GM12878 (cell line): ENCODE measurements around the gene VCAN. TPM values are rescaled to one million over a fixed set of nuclear protein-coding genes. Genes with fewer than 3 reads are reported as not detected.

Experiments used
- ATAC-seq: fragments of 200-7000 bp; cut with Tn5 transposase; 3 replicates; pipeline ENCODE4 v1.9.1; 2020; ENCODE audit warnings: mild to moderate bottlenecking, moderate library complexity
- BruUV-seq: library from RNA; stranded (reverse); fragments of 400-500 nt; replicated peaks from 2 replicates; lab custom pipeline; 2021; lab: Mats Ljungman, UMichigan
- CTCF ChIA-PET: fragments of 300-600 bp; sonication (Branson Sonifier 250); formaldehyde crosslinking; extraction: SDS; loops from one replicate; lab custom pipeline; 2021; ENCODE audit warnings: inconsistent platforms; lab: Yijun Ruan, JAX
- POLR2A ChIA-PET: fragments of 350-600 bp; formaldehyde crosslinking; extraction: SDS; loops from one replicate; lab custom pipeline; 2021; ENCODE audit warnings: inconsistent platforms; lab: Charles Lee
- RAD21 ChIA-PET: fragments of 300-600 bp; sonication (Branson Sonifier 250); formaldehyde crosslinking; loops from one replicate; lab custom pipeline; 2023; ENCODE audit warnings: antibody characterized with exemption; ENCODE audit not compliant: unreplicated experiment; lab: Charles Lee
- SMC1A ChIA-PET: fragments of 300-600 bp; sonication (Branson Sonifier 250); formaldehyde crosslinking; loops from one replicate; lab custom pipeline; 2023; ENCODE audit not compliant: unreplicated experiment, uncharacterized antibody; lab: Charles Lee
- DNase-seq: peaks from one replicate; pipeline ENCODE4 v3.0.0-alpha.2; 2011; ENCODE audit warnings: low read depth, low spot score
- FAIRE-seq: peaks from 3 replicates; lab custom pipeline; 2011; peaks lifted over from hg19 to GRCh38; lab: Jason Lieb, UNC
- H2AFZ ChIP-seq: 2 replicates; pipeline ENCODE4 v1.6.0; 2011; ENCODE audit warnings: low read depth, low read length, control low read depth; ENCODE audit not compliant: control insufficient read depth
- H3K27ac ChIP-seq: 2 replicates; pipeline ENCODE4 v1.5.1; 2011; ENCODE audit warnings: control low read depth; ENCODE audit not compliant: control insufficient read depth, insufficient read depth
- H3K27me3 ChIP-seq, 2 experiments: replicated peaks in 1 of 2; 2 replicates each; pipeline versions ENCODE4 v1.6.0 to v1.6.1; 2011; ENCODE audit warnings: low read length in 1 of 2; ENCODE audit not compliant: control insufficient read depth in 2 of 2, insufficient read depth in 2 of 2
- H3K36me3 ChIP-seq, 2 experiments: 2 replicates each; pipeline ENCODE4 v1.5.1; 2011; ENCODE audit warnings: low read length in 1 of 2; ENCODE audit not compliant: control insufficient read depth in 2 of 2, insufficient read depth in 2 of 2
- H3K4me1 ChIP-seq: 2 replicates; pipeline ENCODE4 v1.6.1; 2011; ENCODE audit warnings: mild to moderate bottlenecking, low read length, moderate library complexity, mixed read lengths; ENCODE audit not compliant: control insufficient read depth, insufficient read depth
- H3K4me2 ChIP-seq: 2 replicates; pipeline ENCODE4 v1.6.0; 2011; ENCODE audit warnings: control low read depth; ENCODE audit not compliant: control insufficient read depth, insufficient read depth
- H3K4me3 ChIP-seq: fragments of 200-600 bp; sonication (generic); 2 replicates; pipeline ENCODE4 v1.5.1; 2016
- H3K79me2 ChIP-seq: 2 replicates; pipeline ENCODE4 v1.6.0; 2011; ENCODE audit warnings: low read length; ENCODE audit not compliant: control insufficient read depth, insufficient read depth
- H3K9ac ChIP-seq: 2 replicates; pipeline ENCODE4 v1.8.0; 2011; ENCODE audit warnings: low read length, control low read depth, mixed read lengths; ENCODE audit not compliant: control insufficient read depth, insufficient read depth
- H3K9me3 ChIP-seq: replicated peaks from 3 replicates; pipeline ENCODE4 v1.5.1; 2011; ENCODE audit warnings: mild to moderate bottlenecking, low read length; ENCODE audit not compliant: control insufficient read depth, insufficient read depth
- H4K20me1 ChIP-seq: 2 replicates; pipeline ENCODE4 v1.6.0; 2011; ENCODE audit not compliant: control insufficient read depth, insufficient read depth
- CHD2 ChIP-seq: IDR thresholded peaks from 2 replicates; pipeline ENCODE4 v1.6.1; 2011; ENCODE audit warnings: low read depth, low read length, improper control_type of control experiment, borderline replicate concordance
- LARP7 ChIP-seq: fragments of 450-650 bp; IDR thresholded peaks from 2 replicates; pipeline ENCODE4 v1.6.1; 2017; ENCODE audit warnings: mild to moderate bottlenecking
- POLR2AphosphoS2 ChIP-seq: IDR thresholded peaks from 2 replicates; pipeline ENCODE4 v1.6.1; 2011; ENCODE audit warnings: low read depth, mild to moderate bottlenecking, low read length, improper control_type of control experiment, moderate library complexity
- PRDM15 ChIP-seq: fragments of 450-650 bp; formaldehyde crosslinking; IDR thresholded peaks from 2 replicates; pipeline ENCODE4 v1.4.0; 2020; ENCODE audit warnings: mild to moderate bottlenecking, moderate library complexity
- RAD21 ChIP-seq: IDR thresholded peaks from 2 replicates; pipeline ENCODE4 v1.6.1; 2011; ENCODE audit warnings: mild to moderate bottlenecking, low read depth, low read length, moderate library complexity; ENCODE audit not compliant: insufficient read depth
- RB1 ChIP-seq: fragments of 450-650 bp; formaldehyde crosslinking; IDR thresholded peaks from 2 replicates; pipeline ENCODE4 v1.6.1; 2017; ENCODE audit warnings: mild to moderate bottlenecking, borderline replicate concordance
- SP1 ChIP-seq: IDR thresholded peaks from one replicate; pipeline ENCODE4 v1.6.1; 2011; ENCODE audit warnings: low read depth, low read length
- SREBF2 ChIP-seq: IDR thresholded peaks from 2 replicates; pipeline ENCODE4 v1.6.1; 2012; ENCODE audit warnings: mild to moderate bottlenecking, low read length
- ZZZ3 ChIP-seq: IDR thresholded peaks from 2 replicates; pipeline ENCODE4 v1.6.1; 2011; ENCODE audit warnings: low read depth; ENCODE audit not compliant: control insufficient read depth, insufficient read length
- WGBS: methylation state at CpG from one replicate; pipeline ENCODE4 v1.1.6; 2016; ENCODE audit warnings: low lambda C conversion rate; ENCODE audit not compliant: insufficient replicate concordance, insufficient coverage; ENCODE audit errors: missing lambda C conversion rate; 5-methylcytosine and 5-hydroxymethylcytosine counted together
- in situ Hi-C: fragments of 300-500 bp; cut with MboI; formaldehyde crosslinking; loops from 9 replicates; pipeline ENCODE4 v1.14.3; 2018; ENCODE audit warnings: mixed read lengths
- intact Hi-C: fragments of 100-400 bp; cut with micrococcal nuclease; formaldehyde crosslinking; loops from one replicate; pipeline ENCODE4 v1.14.2; 2022; ENCODE audit not compliant: unreplicated experiment
- polyA plus RNA-seq, 11 experiments: library from polyadenylated mRNA; depleted of rRNA in 4 of 11; unstranded in 6 of 11; stranded (reverse) in 5 of 11; fragments of >200 nt; fragmentation: Nextera tagmentation in 4 of 11; fragmentation: Illumina TruSeq in 1 of 11; extraction: Ambion mirVana in 4 of 11; extraction: Trizol in 1 of 11; gene quantifications; 1 replicate in 1 of 11; 2 replicates in 10 of 11; pipeline versions ENCODE4 v1.2.1 to v1.2.3, GENCODE V29; 2011 to 2016; ENCODE audit warnings: inconsistent platforms in 2 of 11, missing spikeins in 2 of 11, low read depth in 1 of 11
- total RNA-seq, 4 experiments: library from RNA; depleted of rRNA in 3 of 4; stranded (reverse); fragments of >200 nt in 3 of 4; fragmentation: Illumina TruSeq in 1 of 4; extraction: Trizol in 1 of 4; gene quantifications; 2 replicates each; pipeline versions ENCODE4 v1.2.1 to v1.2.3, GENCODE V29; 2013 to 2021

The VCAN gene
- total and polyA plus RNA-seq, 10 of the 15 experiments (the other 5 are each of a cell fraction or from before 2014, with no cell fraction given), result 1.2 to 15.2 (median 4.5) TPM

DNA sequence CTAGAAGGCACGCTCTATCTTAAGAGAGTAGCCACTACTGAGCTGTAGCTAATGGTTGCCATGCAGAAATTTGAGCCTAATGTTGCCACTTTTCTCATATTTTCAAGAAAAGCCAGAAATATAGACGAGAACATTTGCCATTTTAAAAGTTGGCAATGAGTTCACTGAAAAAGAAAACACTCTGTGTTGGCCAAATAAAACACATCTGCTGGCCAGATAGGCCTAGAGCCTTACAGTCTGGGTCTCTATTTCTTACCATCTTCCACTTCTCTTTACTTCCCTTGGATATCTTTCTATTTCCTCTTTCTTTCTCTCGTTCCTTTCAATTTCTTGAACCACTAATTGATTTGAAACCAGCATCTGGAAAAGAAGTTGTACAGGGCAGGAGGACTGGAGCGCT is 36.6 kb upstream of the VCAN start:
- FAIRE-seq (no peak), DNase-seq (no peak), ATAC-seq (no peak)
- no peak overlapping the region for H3K27ac ChIP-seq
- no peaks in the 10 kb centered on the region for H3K4me1 ChIP-seq
- H3K9me3 ChIP-seq, result no peaks in the 10 kb centered on the region; the same call in 1 of the 3 replicates
- 3% methylated on average over 4 of the region's 4 CpGs for WGBS
- ChIA-PET RAD21 (no interaction called here), SMC1A (interaction anchor here (0.5 kb wide), 2 partner anchors 68 to 784 kb away, joined by 3 read pairs; no protein-coding TSS in a partner anchor), POLR2A (interaction anchor here (0.6 kb wide), 1 partner anchor 155 kb away, joined by 4 read pairs; no protein-coding TSS in a partner anchor), CTCF (no interaction called here)
- H4K20me1 ChIP-seq, result no peaks in the 10 kb centered on the region
- H3K27me3 ChIP-seq, result no peaks in the 10 kb centered on the region
- no peak overlapping the region for H3K4me3 ChIP-seq
- intact Hi-C loops (loop anchor here (5.0 to 10.0 kb wide), 2 partner anchors 358 to 550 kb away; partner anchors contain the start of genes TMEM167A and XRCC4), in situ Hi-C loops (loop anchor here (25.0 kb wide), 1 partner anchor 798 kb away; no protein-coding TSS in a partner anchor)
- no TSS peak for BruUV-seq
- H3K9ac ChIP-seq, result no peak overlapping the region
- no peak for TF ChIP-seq CHD2
- H3K4me2 ChIP-seq, result no peak overlapping the region
- H2AFZ ChIP-seq, result no peak overlapping the region
- H3K79me2 ChIP-seq, result no peaks in the 10 kb centered on the region
- no peaks in the 10 kb centered on the region for H3K36me3 ChIP-seq

GRCh38 chr5:83436276-83436675 is 35.3 kb upstream of the VCAN start:
- DNase-seq, result no peak
- H4K20me1 ChIP-seq, result no peaks in the 10 kb centered on the region
- no peaks in the 10 kb centered on the region for H3K36me3 ChIP-seq
- SMC1A ChIA-PET, result no interaction called here
- RAD21 ChIA-PET, result no interaction called here
- H3K27ac ChIP-seq, result no peak overlapping the region
- H3K4me3 ChIP-seq, result no peak overlapping the region
- WGBS, result 54% methylated on average over 6 of the region's 6 CpGs
- in situ Hi-C loops (loop anchor here (25.0 kb wide), 1 partner anchor 799 kb away; no protein-coding TSS in a partner anchor), intact Hi-C loops (loop anchor here (10.0 kb wide), 1 partner anchor 551 kb away; no protein-coding TSS in a partner anchor)
- FAIRE-seq, result no peak
- CTCF ChIA-PET, result no interaction called here
- no peaks in the 10 kb centered on the region for H3K4me1 ChIP-seq
- H3K9ac ChIP-seq, result no peak overlapping the region
- H3K4me2 ChIP-seq, result no peak overlapping the region
- POLR2A ChIA-PET, result no interaction called here
- no peaks in the 10 kb centered on the region for H3K27me3 ChIP-seq
- no peak for ATAC-seq
- no peak overlapping the region for H2AFZ ChIP-seq
- no peaks in the 10 kb centered on the region for H3K79me2 ChIP-seq
- no peaks in the 10 kb centered on the region; the same call in 1 of the 3 replicates for H3K9me3 ChIP-seq
- no TSS peak for BruUV-seq
- TF ChIP-seq ZZZ3, result no peak
- no peak for TF ChIP-seq POLR2AphosphoS2
- no peak for TF ChIP-seq LARP7
- TF ChIP-seq PRDM15 (CRISPR knock-in tag), result no peak
- TF ChIP-seq RB1, result no peak
- no peak for TF ChIP-seq SREBF2
- no peak for TF ChIP-seq SP1
- TF ChIP-seq RAD21, result no peak
